ENCODE measurements around the gene SIK2. TPM values are rescaled to one million over a fixed set of nuclear protein-coding genes. Genes with fewer than 3 reads are reported as not detected.

The SIK2 gene
- total RNA-seq, 2 donors from 2014 or later = 8.1 to 9.6 TPM

GRCh38 chr11:111659201-111660115 lies 57.2 kb downstream of the SIK2 start:
- Mint-ChIP-seq H3K27ac (no peak overlapping the region), H3K4me1 (peaks cover 15% of the 10 kb centered on the region), H3K36me3 (ENCODE audit: low read depth) (peaks cover 7% of the 10 kb centered on the region), H3K4me3 (no peak overlapping the region), H3K27me3 (no peaks in the 10 kb centered on the region)
- no peak for ATAC-seq
- DNase-seq = no peak
- no peaks in the 10 kb centered on the region for H3K9me3 ChIP-seq (ENCODE audit: control insufficient read depth, low read length, poor library complexity, severe bottlenecking)

GRCh38 chr11:111660822-111661221 lies 58.6 kb downstream of the SIK2 start:
- no peak for DNase-seq
- Mint-ChIP-seq H3K27me3 (no peaks in the 10 kb centered on the region), H3K27ac (no peak overlapping the region), H3K36me3 (ENCODE audit: low read depth) (peaks cover 7% of the 10 kb centered on the region), H3K4me3 (no peak overlapping the region), H3K4me1 (peaks cover 15% of the 10 kb centered on the region)
- no peaks in the 10 kb centered on the region for H3K9me3 ChIP-seq (ENCODE audit: control insufficient read depth, low read length, poor library complexity, severe bottlenecking)
- no peak for ATAC-seq

- Mint-ChIP-seq H3K36me3 (ENCODE audit: low read depth) (peaks cover 7% of the 10 kb centered on the region), H3K27me3 (no peaks in the 10 kb centered on the region), H3K4me3 (no peak overlapping the region), H3K4me1 (peaks cover 14% of the 10 kb centered on the region), H3K27ac (no peak overlapping the region)
- DNase-seq (no peak), ATAC-seq (no peak)
- no peaks in the 10 kb centered on the region for H3K9me3 ChIP-seq (ENCODE audit: control insufficient read depth, low read length, poor library complexity, severe bottlenecking)
These were observed 61.6 kb downstream of the SIK2 start for GRCh38 chr11:111663820-111664219.

GRCh38 chr11:111665777-111666176 lies 63.5 kb downstream of the SIK2 start:
- no peaks in the 10 kb centered on the region for H3K9me3 ChIP-seq (ENCODE audit: control insufficient read depth, low read length, poor library complexity, severe bottlenecking)
- Mint-ChIP-seq H3K27ac (no peak overlapping the region), H3K4me1 (peaks cover 12% of the 10 kb centered on the region), H3K36me3 (ENCODE audit: low read depth) (peaks cover 7% of the 10 kb centered on the region), H3K4me3 (peak overlapping the region; percentile 39), H3K27me3 (no peaks in the 10 kb centered on the region)
- no peak for DNase-seq
- no peak for ATAC-seq

GRCh38 chr11:111668980-111669379 lies 66.7 kb downstream of the SIK2 start:
- Mint-ChIP-seq H3K27ac (no peak overlapping the region), H3K36me3 (ENCODE audit: low read depth) (peaks cover 5% of the 10 kb centered on the region), H3K4me3 (no peak overlapping the region), H3K27me3 (no peaks in the 10 kb centered on the region), H3K4me1 (peaks cover 8% of the 10 kb centered on the region)
- no peak for DNase-seq
- ATAC-seq = no peak
- no peaks in the 10 kb centered on the region for H3K9me3 ChIP-seq (ENCODE audit: control insufficient read depth, low read length, poor library complexity, severe bottlenecking)

GRCh38 chr11:111671383-111671782 lies 69.1 kb downstream of the SIK2 start:
- Mint-ChIP-seq H3K4me1 (peaks cover 6% of the 10 kb centered on the region), H3K4me3 (no peak overlapping the region), H3K27me3 (no peaks in the 10 kb centered on the region), H3K27ac (no peak overlapping the region), H3K36me3 (ENCODE audit: low read depth) (peaks cover 4% of the 10 kb centered on the region)
- DNase-seq (no peak), ATAC-seq (no peak)
- no peaks in the 10 kb centered on the region for H3K9me3 ChIP-seq (ENCODE audit: control insufficient read depth, low read length, poor library complexity, severe bottlenecking)

- H3K9me3 ChIP-seq (ENCODE audit: control insufficient read depth, low read length, poor library complexity, severe bottlenecking) = no peaks in the 10 kb centered on the region
- Mint-ChIP-seq H3K36me3 (ENCODE audit: low read depth) (peaks cover 4% of the 10 kb centered on the region), H3K4me3 (no peak overlapping the region), H3K27me3 (no peaks in the 10 kb centered on the region), H3K4me1 (peaks cover 7% of the 10 kb centered on the region), H3K27ac (no peak overlapping the region)
- DNase-seq (no peak), ATAC-seq (no peak)
These were observed 70.7 kb downstream of the SIK2 start for GRCh38 chr11:111672949-111673348.

GRCh38 chr11:111674941-111675340 lies 72.7 kb downstream of the SIK2 start:
- Mint-ChIP-seq H3K4me1 (peaks cover 7% of the 10 kb centered on the region), H3K36me3 (ENCODE audit: low read depth) (peaks cover 7% of the 10 kb centered on the region), H3K4me3 (no peak overlapping the region), H3K27me3 (no peaks in the 10 kb centered on the region), H3K27ac (no peak overlapping the region)
- DNase-seq = no peak
- no peak for ATAC-seq
- H3K9me3 ChIP-seq (ENCODE audit: control insufficient read depth, low read length, poor library complexity, severe bottlenecking) = no peaks in the 10 kb centered on the region

- Mint-ChIP-seq H3K27ac (no peak overlapping the region), H3K4me3 (no peak overlapping the region), H3K4me1 (peaks cover 7% of the 10 kb centered on the region), H3K27me3 (no peaks in the 10 kb centered on the region), H3K36me3 (ENCODE audit: low read depth) (peaks cover 7% of the 10 kb centered on the region)
- no peak for DNase-seq
- ATAC-seq = no peak
- no peaks in the 10 kb centered on the region for H3K9me3 ChIP-seq (ENCODE audit: control insufficient read depth, low read length, poor library complexity, severe bottlenecking)
These were observed 73.6 kb downstream of the SIK2 start for GRCh38 chr11:111675891-111676290.

- no peaks in the 10 kb centered on the region for H3K27me3 Mint-ChIP-seq
- peaks cover 3% of the 10 kb centered on the region for H3K36me3 Mint-ChIP-seq (ENCODE audit: low read depth)
- no peak overlapping the region for H3K4me3 Mint-ChIP-seq
- peaks cover 3% of the 10 kb centered on the region for H3K4me1 Mint-ChIP-seq
- no peak for DNase-seq
- ATAC-seq = no peak
- no peak overlapping the region for H3K27ac Mint-ChIP-seq
- H3K9me3 ChIP-seq (ENCODE audit: control insufficient read depth, low read length, poor library complexity, severe bottlenecking) = no peaks in the 10 kb centered on the region
These were observed 74.8 kb downstream of the SIK2 start for GRCh38 chr11:111676878-111677585.

GRCh38 chr11:111680486-111681175 lies 78.4 kb downstream of the SIK2 start:
- Mint-ChIP-seq H3K36me3 (ENCODE audit: low read depth) (peaks cover 5% of the 10 kb centered on the region), H3K27me3 (no peaks in the 10 kb centered on the region), H3K27ac (no peak overlapping the region), H3K4me3 (no peak overlapping the region), H3K4me1 (peaks cover 6% of the 10 kb centered on the region)
- ATAC-seq = no peak
- H3K9me3 ChIP-seq (ENCODE audit: control insufficient read depth, low read length, poor library complexity, severe bottlenecking) = no peaks in the 10 kb centered on the region
- no peak for DNase-seq

GRCh38 chr11:111683806-111684205 lies 81.6 kb downstream of the SIK2 start:
- Mint-ChIP-seq H3K27me3 (no peaks in the 10 kb centered on the region), H3K4me3 (no peak overlapping the region), H3K4me1 (peaks cover 6% of the 10 kb centered on the region), H3K27ac (no peak overlapping the region), H3K36me3 (ENCODE audit: low read depth) (peaks cover 3% of the 10 kb centered on the region)
- no peak for ATAC-seq
- DNase-seq = no peak
- H3K9me3 ChIP-seq (ENCODE audit: control insufficient read depth, low read length, poor library complexity, severe bottlenecking) = no peaks in the 10 kb centered on the region

- H3K27ac Mint-ChIP-seq = no peak overlapping the region
- no peak for ATAC-seq
- DNase-seq = no peak
- H3K36me3 Mint-ChIP-seq (ENCODE audit: low read depth) = peaks cover 7% of the 10 kb centered on the region
- no peaks in the 10 kb centered on the region for H3K9me3 ChIP-seq (ENCODE audit: control insufficient read depth, low read length, poor library complexity, severe bottlenecking)
- no peaks in the 10 kb centered on the region for H3K27me3 Mint-ChIP-seq
- H3K4me1 Mint-ChIP-seq = peaks cover 9% of the 10 kb centered on the region
- no peak overlapping the region for H3K4me3 Mint-ChIP-seq
These were observed 82.0 kb downstream of the SIK2 start for GRCh38 chr11:111684251-111684650.
